Measurements from ENCODE around the gene PI4KA. TPM values are rescaled to one million over a fixed set of nuclear protein-coding genes. Genes with fewer than 3 reads are reported as not detected.

The PI4KA gene
- total RNA-seq, 1 experiment from 2014 or later: 65.8 TPM

DNA sequence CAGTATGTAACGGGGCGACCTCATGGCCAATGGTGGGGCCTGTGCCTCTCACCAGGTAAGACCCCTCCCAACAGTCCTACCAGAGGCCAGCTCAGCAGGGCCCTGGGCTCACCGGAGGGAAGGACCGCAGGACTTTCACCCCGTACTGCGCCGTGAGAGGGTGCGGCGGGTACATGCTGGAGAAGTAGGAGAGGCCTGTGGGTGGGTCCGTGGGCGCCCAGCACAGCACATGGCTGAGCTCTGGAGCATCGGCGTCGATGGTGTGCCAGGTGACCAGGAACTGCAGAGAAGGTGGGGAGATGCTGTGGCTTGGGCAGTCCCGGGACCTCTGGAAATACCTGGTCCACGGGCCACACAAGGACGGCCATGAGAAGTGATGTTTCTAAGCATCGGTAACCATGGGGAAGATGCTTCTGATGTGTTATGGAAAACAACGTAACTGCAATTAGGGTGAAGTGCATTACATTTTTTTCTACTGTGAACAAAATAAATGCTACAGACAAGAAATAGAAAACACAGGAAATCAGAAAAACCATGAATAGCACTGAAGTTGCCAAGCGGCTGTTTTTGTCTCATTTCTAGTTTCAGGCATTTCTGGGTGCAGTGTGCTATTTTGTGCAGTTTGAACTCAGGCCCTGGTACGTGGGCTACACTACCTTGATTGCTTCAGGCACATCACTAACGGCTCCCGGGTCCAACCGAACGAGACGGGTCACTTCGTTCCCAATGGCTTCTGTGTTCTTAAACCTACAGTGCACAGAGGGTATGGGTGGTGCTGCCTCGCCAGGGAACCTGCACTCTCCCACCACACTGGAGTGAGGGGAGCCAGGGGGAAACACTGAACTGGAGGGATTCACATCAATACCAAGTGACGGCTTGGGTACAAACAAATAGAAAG is 131.2 kb downstream of the PI4KA start:
- H3K4me2 ChIP-seq (ENCODE audit: insufficient read depth, insufficient read length, low read length): no peak overlapping the region
- Mint-ChIP-seq H3K4me3 (no peak overlapping the region), H3K4me1 (no peaks in the 10 kb centered on the region), H3K27me3 (ENCODE audit: low read depth) (no peaks in the 10 kb centered on the region), H3K27ac (no peak overlapping the region; a peak in 2 of 7 replicates), H3K36me3 (ENCODE audit: insufficient read depth in 1 of 3, low read depth in 3 of 3) (peaks cover 3 to 35% (median 10%) of the 10 kb centered on the region in 3 experiments; a peak in 5 of 7 replicates), H3K9me3 (no peaks in the 10 kb centered on the region)
- H3K9ac ChIP-seq (ENCODE audit: extremely low read depth, insufficient read length, low read length): no peak overlapping the region
- no peak overlapping the region for H3T11ph ChIP-seq (ENCODE audit: low read length)
- DNase-seq: no peak
- H2BK20ac ChIP-seq (ENCODE audit: low read depth, low read length, poor library complexity, severe bottlenecking): no peak overlapping the region
- H2BK120ac ChIP-seq (ENCODE audit: low read depth, low read length, poor library complexity, severe bottlenecking): no peak overlapping the region
- H4K20me1 ChIP-seq (ENCODE audit: control insufficient read depth, insufficient read depth, insufficient read length): no peaks in the 10 kb centered on the region
- H3K23ac ChIP-seq (ENCODE audit: insufficient read length, low read depth, low read length): no peak overlapping the region
- H3K4me1 ChIP-seq (ENCODE audit: insufficient read depth, low read length): no peaks in the 10 kb centered on the region
- no peak overlapping the region for H3K18ac ChIP-seq (ENCODE audit: insufficient read length, low read depth, low read length)
- no peak overlapping the region for H4K8ac ChIP-seq (replicated peaks; ENCODE audit: insufficient read length, low read depth, low read length)
- no peak overlapping the region for H3K14ac ChIP-seq (ENCODE audit: insufficient read depth, low read length)
- H2BK15ac ChIP-seq (ENCODE audit: low read depth, low read length): no peak overlapping the region
- H2BK5ac ChIP-seq (ENCODE audit: insufficient read length, low read length): no peak overlapping the region
- H3K4ac ChIP-seq (ENCODE audit: low read depth, low read length): no peak overlapping the region
- no peak overlapping the region for H3K27ac ChIP-seq (ENCODE audit: insufficient read length, low read depth, low read length)
- H3K79me2 ChIP-seq (ENCODE audit: insufficient read depth, low read length): no peaks in the 10 kb centered on the region
- no CpG with 5 or more reads among the region's 29 CpGs for WGBS (ENCODE audit: extremely low coverage, insufficient read length, low lambda C conversion rate)
- no peak overlapping the region for H4K91ac ChIP-seq (ENCODE audit: insufficient read length, low read depth, low read length)
- no peaks in the 10 kb centered on the region for H3K27me3 ChIP-seq (ENCODE audit: insufficient read depth, low read length)
- H3K9me3 ChIP-seq (ENCODE audit: control insufficient read depth, low read depth, low read length): no peaks in the 10 kb centered on the region
- no peak overlapping the region for H2BK12ac ChIP-seq (ENCODE audit: insufficient read length, low read depth, low read length)
- no peak overlapping the region for H2AK5ac ChIP-seq (ENCODE audit: insufficient read length, low read length)
- H2AFZ ChIP-seq (ENCODE audit: low read length): no peak overlapping the region
- H4K5ac ChIP-seq (ENCODE audit: insufficient read length, low read depth, low read length): no peak overlapping the region
- TF ChIP-seq, protein P1, sequence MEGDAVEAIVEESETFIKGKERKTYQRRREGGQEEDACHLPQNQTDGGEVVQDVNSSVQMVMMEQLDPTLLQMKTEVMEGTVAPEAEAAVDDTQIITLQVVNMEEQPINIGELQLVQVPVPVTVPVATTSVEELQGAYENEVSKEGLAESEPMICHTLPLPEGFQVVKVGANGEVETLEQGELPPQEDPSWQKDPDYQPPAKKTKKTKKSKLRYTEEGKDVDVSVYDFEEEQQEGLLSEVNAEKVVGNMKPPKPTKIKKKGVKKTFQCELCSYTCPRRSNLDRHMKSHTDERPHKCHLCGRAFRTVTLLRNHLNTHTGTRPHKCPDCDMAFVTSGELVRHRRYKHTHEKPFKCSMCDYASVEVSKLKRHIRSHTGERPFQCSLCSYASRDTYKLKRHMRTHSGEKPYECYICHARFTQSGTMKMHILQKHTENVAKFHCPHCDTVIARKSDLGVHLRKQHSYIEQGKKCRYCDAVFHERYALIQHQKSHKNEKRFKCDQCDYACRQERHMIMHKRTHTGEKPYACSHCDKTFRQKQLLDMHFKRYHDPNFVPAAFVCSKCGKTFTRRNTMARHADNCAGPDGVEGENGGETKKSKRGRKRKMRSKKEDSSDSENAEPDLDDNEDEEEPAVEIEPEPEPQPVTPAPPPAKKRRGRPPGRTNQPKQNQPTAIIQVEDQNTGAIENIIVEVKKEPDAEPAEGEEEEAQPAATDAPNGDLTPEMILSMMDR (conservative IDR thresholded peaks at IDR 0.05): no peak
- H3K79me1 ChIP-seq (ENCODE audit: insufficient read depth, low read depth, low read length, poor library complexity, severe bottlenecking): no peaks in the 10 kb centered on the region
- no peaks in the 10 kb centered on the region for H3K23me2 ChIP-seq (ENCODE audit: insufficient read length, low read depth, low read length, poor library complexity, severe bottlenecking)
- no peak overlapping the region for H3K56ac ChIP-seq (ENCODE audit: insufficient read length, low read depth, low read length)
